ENCODE data around the gene A4GALT. TPM values are rescaled to one million over a fixed set of nuclear protein-coding genes. Genes with fewer than 3 reads are reported as not detected.

A4GALT gene
- total and polyA plus RNA-seq, 2 of the 13 experiments (the other 11 are each of a cell fraction or from before 2014, with no cell fraction given): 0.09 to 1.1 TPM

DNA sequence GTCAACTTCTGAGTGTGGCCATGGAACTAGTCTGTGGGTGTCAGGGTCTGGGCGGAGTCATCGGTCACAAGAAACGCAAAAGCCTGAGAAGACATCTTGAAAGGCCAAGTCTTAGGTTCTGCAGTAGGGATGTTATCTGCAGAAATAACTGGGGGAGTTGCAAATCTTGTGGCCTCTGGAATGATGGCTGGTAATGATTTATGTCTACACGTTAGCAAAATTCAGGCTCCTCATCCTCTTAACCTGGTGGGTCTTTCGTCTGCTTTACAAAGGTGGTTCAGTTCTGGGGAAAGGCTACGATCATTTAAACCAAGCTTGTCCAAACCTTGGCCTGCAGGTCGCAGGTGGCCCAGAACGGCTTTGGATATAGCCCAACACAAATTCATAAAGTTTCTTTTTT is 64.1 kb downstream of the A4GALT start:
- ATAC-seq: no peak
- H4K20me1 ChIP-seq (ENCODE audit: insufficient read depth, low read length): no peaks in the 10 kb centered on the region
- BruUV-seq (replicated peaks): no TSS peak
- TF ChIP-seq NFIB (CRISPR knock-in tag; IDR thresholded peaks at IDR 0.05; ENCODE audit: borderline replicate concordance) (no peak), ATF1 (CRISPR knock-in tag; IDR thresholded peaks at IDR 0.05) (no peak), ZNF704 (CRISPR knock-in tag; IDR thresholded peaks at IDR 0.05; ENCODE audit: borderline replicate concordance) (no peak), SIX4 (CRISPR knock-in tag; IDR thresholded peaks at IDR 0.05) (no peak), RCOR2 (CRISPR knock-in tag; IDR thresholded peaks at IDR 0.05) (no peak), ZBTB42 (CRISPR knock-in tag; IDR thresholded peaks at IDR 0.05) (no peak), RFX1 (IDR thresholded peaks at IDR 0.05) (no peak), ZBTB21 (CRISPR knock-in tag; IDR thresholded peaks at IDR 0.05) (no peak), KLF6 (CRISPR knock-in tag; IDR thresholded peaks at IDR 0.05) (no peak)
- TF ChIP-seq, protein P1, sequence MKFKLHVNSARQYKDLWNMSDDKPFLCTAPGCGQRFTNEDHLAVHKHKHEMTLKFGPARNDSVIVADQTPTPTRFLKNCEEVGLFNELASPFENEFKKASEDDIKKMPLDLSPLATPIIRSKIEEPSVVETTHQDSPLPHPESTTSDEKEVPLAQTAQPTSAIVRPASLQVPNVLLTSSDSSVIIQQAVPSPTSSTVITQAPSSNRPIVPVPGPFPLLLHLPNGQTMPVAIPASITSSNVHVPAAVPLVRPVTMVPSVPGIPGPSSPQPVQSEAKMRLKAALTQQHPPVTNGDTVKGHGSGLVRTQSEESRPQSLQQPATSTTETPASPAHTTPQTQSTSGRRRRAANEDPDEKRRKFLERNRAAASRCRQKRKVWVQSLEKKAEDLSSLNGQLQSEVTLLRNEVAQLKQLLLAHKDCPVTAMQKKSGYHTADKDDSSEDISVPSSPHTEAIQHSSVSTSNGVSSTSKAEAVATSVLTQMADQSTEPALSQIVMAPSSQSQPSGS (CRISPR knock-in tag; IDR thresholded peaks at IDR 0.05): no peak
- H3K9me3 ChIP-seq (ENCODE audit: low read length): no peaks in the 10 kb centered on the region
- POLR2A ChIA-PET: interaction anchor here (0.7 to 1.2 kb wide), 3 partner anchors 11 to 41 kb away, joined by 3 to 4 read pairs (median 3); no protein-coding TSS in a partner anchor
- WGBS (ENCODE audit: low lambda C conversion rate): 87% methylated on average over 8 of the region's 8 CpGs
- peaks cover 58% of the 10 kb centered on the region for H3K4me1 ChIP-seq (ENCODE audit: insufficient read depth, low read length)
- H3K4me3 ChIP-seq (replicated peaks in 1 of 3; ENCODE audit: insufficient read depth in 1 of 3, low read depth in 2 of 3, low read length in 3 of 3): no peak overlapping the region
- no peak overlapping the region for H3K4me2 ChIP-seq (ENCODE audit: low read depth, low read length)
- intact Hi-C loops (cut with micrococcal nuclease; ENCODE audit: unreplicated experiment) (no loop called here), in situ Hi-C loops (cut with HindIII; ENCODE audit: extremely low pct_ligation_motif_present, low pct_unique_long_range_greater_than_20kb) (no loop called here)
- H3K27me3 ChIP-seq (ENCODE audit: control insufficient read depth in 1 of 2, insufficient read depth in 2 of 2, low read length in 2 of 2): peaks cover 2 to 17% of the 10 kb centered on the region in 2 experiments; a peak in 3 of 5 replicates
- no peak for DNase-seq (ENCODE audit: low spot score)
- H3K27ac ChIP-seq (ENCODE audit: extremely low read length, insufficient read depth, low read length): no peak overlapping the region
- CTCF ChIA-PET (ENCODE audit: low intra/inter-chr PET ratio, low total read pairs): no interaction called here
- H3K9ac ChIP-seq (ENCODE audit: insufficient read depth, low read depth, low read length): no peak overlapping the region
- FAIRE-seq: no peak
- H3K79me2 ChIP-seq (ENCODE audit: insufficient read depth, low read length): no peaks in the 10 kb centered on the region
- H2AFZ ChIP-seq (ENCODE audit: low read length): no peak overlapping the region
- H3K36me3 ChIP-seq (replicated peaks in 1 of 2; ENCODE audit: control insufficient read depth in 1 of 2, insufficient read depth in 2 of 2, low read length in 2 of 2): no peaks in the 10 kb centered on the region

Data from HepG2 (cell line).